ENCODE measurements around the gene DNAJC17.

The DNAJC17 gene

GRCh38 chr15:40807028-40807887, at the start of gene DNAJC17, which contains the start of gene ZFYVE19:
DNAJC17 (minus strand) TSS chr15:40807473; CDS start chr15:40807446, 27 bp downstream.
ZFYVE19 (plus strand) TSS chr15:40807089; CDS start chr15:40807590, 501 bp downstream.
- DNase-seq: peak; percentile 85 to 95 (median 95)

GRCh38 chr15:40856746-40857145, 49.5 kb upstream of the DNAJC17 start:
- DNase-seq: no peak

GRCh38 chr15:40855706-40856234, 48.5 kb upstream of the DNAJC17 start:
- DNase-seq: no peak

DNA sequence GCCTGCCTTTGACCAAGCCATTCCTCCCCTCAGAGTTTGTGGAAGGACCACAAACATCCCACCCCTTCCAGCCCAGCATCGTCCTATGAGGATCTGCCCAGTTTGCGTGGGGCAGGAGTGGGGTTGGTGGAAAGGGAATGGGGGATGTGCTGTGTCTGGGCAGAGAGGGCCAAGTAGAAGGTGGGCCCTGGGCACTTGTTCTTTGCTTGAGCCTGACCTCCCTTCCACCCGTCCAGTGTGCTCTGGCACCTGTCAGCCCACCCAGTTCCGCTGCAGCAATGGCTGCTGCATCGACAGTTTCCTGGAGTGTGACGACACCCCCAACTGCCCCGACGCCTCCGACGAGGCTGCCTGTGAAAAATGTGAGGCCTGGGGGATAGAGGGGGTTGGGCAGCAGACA, 46.9 kb upstream of the DNAJC17 start:
- no peak for DNase-seq

DNA sequence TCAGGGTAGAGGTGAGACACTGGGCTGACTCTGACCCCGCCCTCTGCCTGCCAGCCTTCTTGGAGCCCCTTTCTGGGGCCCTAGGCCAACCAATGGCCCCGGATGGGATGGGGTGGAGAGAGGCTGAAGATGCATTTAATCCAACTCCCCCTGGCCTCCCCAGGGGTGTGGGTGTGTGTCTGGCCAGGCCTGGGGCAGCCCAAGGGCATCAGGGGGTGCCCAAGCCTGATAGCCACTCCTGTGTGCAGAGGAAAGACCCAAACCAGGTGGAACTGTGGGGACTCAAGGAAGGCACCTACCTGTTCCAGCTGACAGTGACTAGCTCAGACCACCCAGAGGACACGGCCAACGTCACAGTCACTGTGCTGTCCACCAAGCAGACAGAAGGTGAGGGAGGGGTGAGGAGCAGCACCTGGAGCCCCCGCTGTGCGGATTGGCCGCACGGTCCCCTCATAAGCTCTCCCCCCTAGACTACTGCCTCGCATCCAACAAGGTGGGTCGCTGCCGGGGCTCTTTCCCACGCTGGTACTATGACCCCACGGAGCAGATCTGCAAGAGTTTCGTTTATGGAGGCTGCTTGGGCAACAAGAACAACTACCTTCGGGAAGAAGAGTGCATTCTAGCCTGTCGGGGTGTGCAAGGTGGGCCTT, 46.1 kb upstream of the DNAJC17 start:
- no peak for DNase-seq

DNA sequence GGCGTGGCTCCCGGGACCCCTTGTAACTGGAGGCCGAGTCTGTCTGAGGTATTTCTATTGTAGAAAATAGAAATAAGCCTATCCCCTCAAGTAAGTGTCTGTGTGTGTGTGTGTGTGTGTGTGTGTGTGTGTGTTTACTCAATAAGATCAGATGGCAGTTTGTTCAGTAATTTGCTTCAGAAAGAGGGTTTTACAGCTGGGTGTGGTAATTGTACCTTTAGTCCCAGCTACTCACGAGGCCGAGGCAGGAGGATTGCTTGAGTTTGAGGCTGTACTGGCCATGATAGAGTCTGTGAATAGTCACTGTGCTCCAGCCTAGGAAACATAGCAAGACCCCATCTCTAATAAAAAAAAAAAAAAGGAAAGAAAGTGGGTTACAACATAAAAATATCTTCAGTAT, 45.3 kb upstream of the DNAJC17 start:
- DNase-seq: no peak

GRCh38 chr15:40850576-40851112, 43.4 kb upstream of the DNAJC17 start:
- DNase-seq: no peak

- peak; percentile 49 to 75 (median 63) for DNase-seq
Measured at GRCh38 chr15:40847223-40847961, 40.1 kb upstream of the DNAJC17 start.

DNA sequence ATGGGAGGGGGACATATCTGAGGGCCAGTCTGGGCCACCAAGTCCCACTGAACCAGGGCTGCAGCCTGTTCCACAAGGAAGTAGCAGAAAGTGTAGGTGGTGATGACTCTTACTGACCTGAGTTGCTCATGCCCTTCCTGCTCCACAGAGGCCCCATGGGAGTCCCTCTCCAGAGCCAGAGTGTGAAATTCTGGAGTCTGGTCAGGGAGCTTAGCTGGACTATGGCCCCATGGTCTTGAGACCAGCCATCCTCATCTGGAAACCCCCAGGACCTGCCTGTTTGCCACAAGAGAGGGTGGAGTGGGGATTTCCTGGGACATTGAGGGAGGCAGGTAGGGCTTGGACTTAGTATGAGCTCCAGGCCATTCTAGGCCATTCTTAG, 39.6 kb upstream of the DNAJC17 start:
- no peak for DNase-seq

- peak in 2 of 3 experiments; percentile 18 to 19 for DNase-seq
Measured at GRCh38 chr15:40845511-40846284, 38.4 kb upstream of the DNAJC17 start.

GRCh38 chr15:40845036-40845435, 37.8 kb upstream of the DNAJC17 start:
- no peak for DNase-seq

DNA sequence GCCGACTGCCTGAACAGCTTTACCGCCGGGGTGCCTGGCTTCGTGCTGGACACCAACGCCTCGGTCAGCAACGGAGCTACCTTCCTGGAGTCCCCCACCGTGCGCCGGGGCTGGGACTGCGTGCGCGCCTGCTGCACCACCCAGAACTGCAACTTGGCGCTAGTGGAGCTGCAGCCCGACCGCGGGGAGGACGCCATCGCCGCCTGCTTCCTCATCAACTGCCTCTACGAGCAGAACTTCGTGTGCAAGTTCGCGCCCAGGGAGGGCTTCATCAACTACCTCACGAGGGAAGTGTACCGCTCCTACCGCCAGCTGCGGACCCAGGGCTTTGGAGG, 37.4 kb upstream of the DNAJC17 start:
- DNase-seq: peak in 1 of 3 experiments; percentile 66

- peak; percentile 9 to 71 (median 66) for DNase-seq
Measured at GRCh38 chr15:40843885-40844695, 36.8 kb upstream of the DNAJC17 start, which contains the start of gene SPINT1. SPINT1 (plus strand) TSS chr15:40844048; CDS start chr15:40844555, 507 bp downstream.

DNA sequence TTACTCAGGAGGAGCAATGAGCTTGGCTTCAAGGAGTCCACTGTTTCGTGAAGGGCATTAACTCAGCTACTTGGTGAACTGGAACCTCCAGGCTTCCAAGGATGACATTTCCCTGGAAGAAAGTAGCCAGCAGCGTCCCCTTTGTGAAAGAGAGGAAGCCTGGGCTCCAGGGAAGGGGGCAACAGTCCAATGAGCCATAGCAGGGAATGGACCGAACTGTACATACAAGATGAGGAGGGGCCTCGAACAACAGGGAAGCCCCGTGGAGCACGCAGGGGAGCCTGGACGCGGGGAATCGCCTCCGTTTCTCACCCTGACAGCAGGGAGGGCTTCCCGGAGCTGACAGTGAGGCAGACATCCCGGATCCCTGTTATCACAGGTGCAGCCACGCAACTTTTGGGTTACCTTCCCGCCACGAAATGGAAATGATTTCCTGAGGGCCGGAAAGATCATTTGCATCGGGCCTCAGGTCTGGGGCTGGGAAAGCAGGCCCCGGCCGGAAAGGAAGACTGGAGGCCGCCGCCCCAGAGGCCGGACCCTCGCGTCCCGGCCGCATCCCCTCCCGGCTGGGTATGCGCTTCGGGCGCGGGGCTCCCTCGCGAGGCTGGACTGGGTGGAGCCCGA, 36.1 kb upstream of the DNAJC17 start:
- DNase-seq: peak in 1 of 3 experiments; percentile 36

- no peak for DNase-seq
Measured at GRCh38 chr15:40841741-40842140, 34.5 kb upstream of the DNAJC17 start.

DNA sequence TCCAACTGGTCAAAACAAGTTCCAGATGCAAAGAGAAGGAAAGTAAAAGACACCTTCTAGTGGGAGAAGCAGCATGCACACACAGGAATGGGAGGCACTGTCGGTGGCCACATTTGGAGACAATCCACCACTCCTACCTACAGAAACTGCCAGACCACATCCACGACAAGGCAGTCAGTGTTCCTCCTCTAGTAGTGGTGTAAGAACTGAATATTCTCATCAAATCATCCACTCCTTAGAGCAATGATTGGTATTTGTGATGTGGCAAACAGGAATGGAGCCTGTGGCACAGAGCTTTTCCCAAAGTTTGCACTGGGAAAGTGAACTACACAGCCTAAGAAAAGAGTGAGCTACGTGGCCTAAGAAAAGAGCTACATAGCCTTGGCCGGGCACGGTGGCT, 31.5 kb upstream of the DNAJC17 start:
- no peak for DNase-seq

DNA sequence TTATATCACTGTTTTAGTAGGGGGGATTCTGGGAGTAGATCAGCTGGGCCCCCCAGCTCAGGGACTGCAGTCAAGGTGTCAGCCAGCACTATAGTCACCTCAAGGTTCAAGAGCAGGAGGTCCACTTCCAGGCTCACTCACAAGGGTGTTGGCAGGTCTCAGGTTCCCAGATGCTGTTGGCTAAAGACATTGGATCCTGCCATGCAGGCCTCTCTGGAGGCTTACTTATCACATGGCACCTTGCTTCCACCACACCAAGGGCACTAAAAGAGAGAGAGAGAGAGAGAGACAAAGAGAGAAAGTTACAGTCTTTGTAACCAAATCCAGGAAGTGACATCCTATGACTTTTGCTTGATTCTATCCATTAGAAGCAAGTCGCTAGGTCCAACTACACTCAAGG, 28.7 kb upstream of the DNAJC17 start:
- DNase-seq: no peak

DNA sequence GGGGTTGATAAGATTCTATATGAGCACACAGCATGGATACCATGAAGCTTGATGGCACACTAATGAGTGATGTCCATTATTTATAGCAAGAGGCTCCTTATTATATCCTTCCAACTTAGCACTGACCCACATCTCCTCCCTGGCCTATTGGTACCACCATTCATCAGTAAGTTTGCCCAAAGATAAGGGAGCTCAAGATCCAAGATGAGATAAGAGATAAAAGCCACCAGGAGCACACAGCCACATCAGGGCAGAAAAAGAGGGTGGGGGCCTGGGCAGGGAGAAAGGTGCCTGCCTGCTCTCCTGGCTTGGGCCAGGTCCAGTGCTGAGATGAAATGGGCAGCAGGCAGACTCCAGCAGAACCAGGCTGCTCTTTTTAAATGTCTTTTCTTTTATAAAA, 25.6 kb upstream of the DNAJC17 start:
- no peak for DNase-seq

DNA sequence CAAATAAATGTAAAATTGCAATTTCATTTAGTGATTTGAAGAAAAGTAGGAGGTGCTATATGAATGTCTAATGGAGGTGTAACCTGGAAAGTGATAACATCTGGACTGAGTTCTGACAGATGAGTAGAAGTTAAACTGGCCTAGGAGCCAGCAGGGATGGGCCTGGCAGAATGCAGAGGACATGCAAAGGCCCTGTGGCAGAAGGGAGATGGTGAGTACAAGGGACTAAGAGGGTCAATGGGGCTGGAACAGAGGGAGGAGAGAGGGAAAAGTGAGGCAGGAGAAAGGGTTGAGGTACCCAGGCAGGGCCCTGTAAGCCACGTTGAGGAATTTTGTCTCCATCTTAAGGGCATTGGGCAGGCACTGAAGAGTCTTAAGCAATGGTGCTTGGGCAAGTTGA, 24.6 kb upstream of the DNAJC17 start:
- DNase-seq: no peak

- DNase-seq: peak; percentile 68 to 94 (median 86)
Measured at GRCh38 chr15:40830884-40831283, 23.6 kb upstream of the DNAJC17 start.

- DNase-seq: peak in 2 of 3 experiments; percentile 6 to 10
Measured at GRCh38 chr15:40829115-40829514, 21.8 kb upstream of the DNAJC17 start.
